GM19025 (cell line): Measurements from ENCODE around the gene MS4A6A.
"Not testable (repeated sequence)": the region's sequence is repeated elsewhere in the genome, so short reads cannot be mapped to it uniquely, and the experiment has no call there.

Experiments
- ATAC-seq: cut with Tn5 transposase; IDR thresholded peaks from one replicate; pipeline ENCODE4 v1.9.1; 2021; ENCODE audit warnings: mild to moderate bottlenecking, low read depth, moderate library complexity; ENCODE audit not compliant: unreplicated experiment

Gene MS4A6A

GRCh38 chr11:60182541-60183330 lies at the start of gene MS4A6A:
Gene MS4A6A, minus strand, starts transcription at chr11:60183083. Its CDS starts 1,356 bp downstream, at chr11:60181727.
- no peak for ATAC-seq

GRCh38 chr11:60230681-60231080 lies 47.8 kb upstream of the MS4A6A start:
- no peak for ATAC-seq

GRCh38 chr11:60222141-60222540 lies 39.3 kb upstream of the MS4A6A start:
- no peak for ATAC-seq

- ATAC-seq = no peak
These were observed 38.8 kb upstream of the MS4A6A start for GRCh38 chr11:60221692-60222091.

GRCh38 chr11:60221181-60221580 lies 38.3 kb upstream of the MS4A6A start:
- ATAC-seq = no peak

- ATAC-seq = no peak
These were observed 31.5 kb upstream of the MS4A6A start for GRCh38 chr11:60214386-60214785.

- no peak for ATAC-seq
These were observed 28.3 kb upstream of the MS4A6A start for GRCh38 chr11:60211206-60211605.

GRCh38 chr11:60209977-60210376 lies 27.1 kb upstream of the MS4A6A start:
- ATAC-seq = no peak

GRCh38 chr11:60208951-60209350 lies 26.1 kb upstream of the MS4A6A start:
- ATAC-seq = no peak

GRCh38 chr11:60208146-60208895 lies 25.4 kb upstream of the MS4A6A start:
- ATAC-seq = no peak

GRCh38 chr11:60206616-60207015 lies 23.7 kb upstream of the MS4A6A start:
- no peak for ATAC-seq

- ATAC-seq = no peak
These were observed 22.0 kb upstream of the MS4A6A start for GRCh38 chr11:60204922-60205321.

- not testable (repeated sequence) for ATAC-seq
These were observed 18.5 kb upstream of the MS4A6A start for GRCh38 chr11:60201334-60201733.

- no peak for ATAC-seq
These were observed 14.6 kb upstream of the MS4A6A start for GRCh38 chr11:60197442-60197841.

GRCh38 chr11:60195923-60196368 lies 13.1 kb upstream of the MS4A6A start:
- ATAC-seq = no peak

- no peak for ATAC-seq
These were observed 11.6 kb upstream of the MS4A6A start for GRCh38 chr11:60194511-60194910.

- no peak for ATAC-seq
These were observed 11.0 kb upstream of the MS4A6A start for GRCh38 chr11:60193687-60194433.

- ATAC-seq = not testable (repeated sequence)
These were observed 9.7 kb upstream of the MS4A6A start for GRCh38 chr11:60192564-60192963.

- not testable (repeated sequence) for ATAC-seq
These were observed 5.6 kb upstream of the MS4A6A start for GRCh38 chr11:60188481-60188880.

- ATAC-seq = not testable (repeated sequence)
These were observed 3.2 kb upstream of the MS4A6A start for GRCh38 chr11:60186128-60186527.

GRCh38 chr11:60185512-60185827 lies 2.6 kb upstream of the MS4A6A start:
- ATAC-seq = not testable (repeated sequence)
